ENCODE measurements around the gene TXN2.
"Not testable (repeated sequence)": the region's sequence is repeated elsewhere in the genome, so short reads cannot be mapped to it uniquely, and the experiment has no call there.

Gene TXN2

DNA sequence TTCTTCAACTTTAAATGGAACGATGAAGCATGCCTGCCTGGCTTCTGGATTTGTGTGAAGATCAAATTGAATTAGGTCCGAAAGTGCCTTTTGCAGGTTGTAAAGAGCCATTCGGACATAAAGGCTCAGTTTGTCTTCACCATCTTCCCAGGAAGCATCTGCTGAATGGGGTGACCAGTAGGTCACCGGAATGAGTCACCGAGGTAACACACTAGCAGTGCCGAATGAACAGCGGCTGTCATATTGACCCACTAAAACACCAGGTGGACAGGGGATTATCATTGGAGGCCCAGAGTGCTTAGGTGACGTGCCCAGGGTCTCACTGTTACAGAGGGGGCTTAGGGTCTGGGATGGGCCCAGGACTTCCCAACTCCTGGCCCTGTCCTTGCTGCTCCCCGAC lies 50.6 kb downstream of the TXN2 start:
- no peak for DNase-seq (ENCODE audit: low read depth)

DNA sequence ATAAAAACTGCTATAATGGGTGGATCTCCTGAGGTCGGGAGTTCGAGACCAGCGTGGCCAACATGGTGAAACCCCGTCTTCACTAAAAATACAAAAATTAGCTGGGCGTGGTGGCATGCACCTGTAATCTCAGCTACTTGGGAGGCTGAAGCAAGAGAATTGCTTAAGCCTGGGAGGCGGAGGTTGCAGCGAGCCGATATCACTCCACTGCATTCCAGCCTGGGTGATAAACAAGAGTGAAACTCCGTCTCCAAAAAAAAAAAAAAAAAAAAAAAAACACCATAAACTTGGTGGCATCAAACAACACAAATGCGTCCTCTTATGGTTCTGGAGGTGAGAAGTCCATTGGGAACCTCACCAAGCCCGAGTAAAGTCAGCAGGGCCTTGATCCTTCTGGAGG lies 53.5 kb downstream of the TXN2 start:
- DNase-seq (ENCODE audit: low read depth), result not testable (repeated sequence)

DNA sequence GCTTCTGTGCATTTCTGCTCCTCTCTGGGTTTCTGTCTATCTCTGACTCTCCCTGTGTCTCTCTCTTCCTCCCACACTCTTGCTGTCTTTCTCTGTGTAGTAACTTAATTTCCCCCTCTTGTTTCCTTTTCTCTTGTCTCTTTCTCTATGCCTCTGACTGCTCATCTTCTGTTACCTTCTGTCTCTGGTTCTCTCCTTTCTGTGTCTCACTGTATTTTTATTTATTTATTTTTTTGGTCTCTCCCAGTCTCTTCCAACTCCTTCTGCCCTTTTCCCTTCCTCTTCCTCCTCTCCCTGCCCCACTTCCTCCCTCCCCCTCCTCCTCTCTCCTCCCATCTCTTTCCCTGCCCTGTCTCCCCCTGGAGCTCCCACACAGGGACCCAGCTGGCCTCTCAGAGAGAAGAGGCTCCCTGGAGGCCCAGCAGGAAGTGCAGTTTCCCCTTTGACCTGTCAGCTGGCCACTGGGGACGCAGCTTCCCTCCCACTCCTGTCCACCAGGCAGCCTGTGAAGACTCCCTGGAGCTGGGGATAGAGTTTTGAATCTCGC lies 55.4 kb downstream of the TXN2 start:
- no peak for DNase-seq (ENCODE audit: low read depth)

- no peak for DNase-seq (ENCODE audit: low read depth)
These were observed 56.4 kb downstream of the TXN2 start for GRCh38 chr22:36424901-36425579.

DNA sequence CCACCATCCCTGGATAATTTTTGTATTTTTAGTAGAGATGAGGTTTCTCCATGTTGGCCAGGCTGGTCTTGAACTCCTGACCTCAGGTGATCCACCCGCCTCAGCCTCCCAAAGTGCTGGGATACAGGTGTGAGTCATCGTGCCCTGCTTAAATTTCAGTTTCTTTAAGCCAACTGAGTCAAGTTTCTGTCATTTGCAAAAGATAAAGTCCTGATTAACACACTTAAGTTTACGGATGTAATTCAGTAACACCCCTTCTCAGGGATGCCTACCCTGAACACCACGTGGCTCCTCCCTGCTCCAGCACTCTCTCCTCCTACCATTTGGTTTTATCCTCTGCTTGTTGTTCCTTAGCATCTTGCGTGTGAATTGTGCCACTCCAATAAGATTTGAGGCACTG lies 57.0 kb downstream of the TXN2 start:
- DNase-seq (ENCODE audit: low read depth), result not testable (repeated sequence)

GRCh38 chr22:36423461-36424404 lies 57.7 kb downstream of the TXN2 start:
- no peak for DNase-seq (ENCODE audit: low read depth)

DNA sequence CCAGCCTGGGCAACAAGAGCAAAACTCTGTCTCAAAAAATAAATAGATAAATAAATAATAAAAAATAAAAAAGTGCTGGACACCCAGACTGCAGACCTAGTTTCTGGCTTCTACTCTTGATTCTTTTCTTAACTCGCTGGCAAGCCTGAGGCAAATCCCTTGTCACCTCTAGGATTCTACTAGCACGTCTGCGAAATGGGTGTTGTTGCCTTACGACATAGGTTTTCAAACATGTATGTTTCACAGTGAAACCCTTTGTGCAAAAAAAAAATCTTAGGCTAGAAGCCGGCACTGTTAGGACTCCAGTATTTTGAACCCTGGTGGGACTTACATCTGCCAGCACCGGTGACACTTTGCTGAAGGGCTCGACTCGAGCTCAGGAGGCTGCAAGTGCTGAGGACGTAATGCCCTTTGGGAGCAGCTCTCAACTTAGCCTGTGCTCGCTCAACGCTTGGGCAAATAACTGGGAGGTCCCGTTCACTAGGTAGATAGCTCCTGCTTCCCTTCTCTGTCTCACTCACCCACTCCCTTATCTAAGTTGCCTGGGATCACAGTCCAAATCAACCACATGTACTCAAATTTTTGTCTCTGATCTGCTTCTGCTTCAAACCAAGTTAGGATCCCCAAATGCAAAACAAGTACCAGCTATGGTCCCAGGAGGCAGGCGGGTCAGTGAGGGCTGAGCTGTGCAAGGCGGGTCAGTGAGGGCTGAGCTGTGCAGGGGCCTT lies 59.0 kb downstream of the TXN2 start:
- DNase-seq (ENCODE audit: low read depth), result no peak

- no peak for DNase-seq (ENCODE audit: low read depth)
These were observed 61.2 kb downstream of the TXN2 start for GRCh38 chr22:36419912-36420882.

DNA sequence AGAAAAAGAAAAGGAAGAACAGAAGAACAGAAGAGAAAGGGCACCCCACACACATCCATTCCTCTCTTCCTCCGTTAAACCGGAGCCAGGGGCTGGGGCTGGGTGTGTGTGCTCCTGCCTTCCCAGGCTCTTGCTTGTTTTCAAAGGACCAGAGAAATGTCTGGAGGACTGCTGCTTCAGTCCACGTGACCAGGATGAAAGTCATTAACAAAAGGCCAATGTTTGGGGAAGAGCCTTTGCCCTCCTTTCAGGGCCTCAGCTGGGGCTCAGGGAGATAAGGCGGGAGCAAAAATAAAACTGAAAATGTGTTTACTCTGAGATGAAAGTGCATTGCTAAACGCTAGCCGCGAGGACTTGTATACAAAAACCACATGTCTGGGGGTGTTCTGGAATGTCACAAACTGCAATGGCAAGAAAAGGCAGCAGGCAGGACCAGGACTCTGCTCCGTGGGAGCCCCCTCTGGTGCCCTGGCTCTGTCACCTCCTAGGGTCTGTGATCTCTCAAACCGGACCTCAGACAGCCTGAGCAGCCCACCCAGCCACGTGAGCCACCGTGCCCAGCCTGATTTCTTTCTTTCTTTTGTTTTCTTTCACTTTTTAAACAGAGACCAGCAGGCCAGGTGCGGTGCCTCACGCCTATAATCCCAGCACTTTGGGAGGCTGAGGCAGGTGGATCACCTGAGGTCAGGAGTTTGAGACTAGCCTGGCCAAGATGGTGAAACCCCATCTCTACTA lies 62.1 kb downstream of the TXN2 start:
- DNase-seq (ENCODE audit: low read depth), result peak; percentile 55

GRCh38 chr22:36417281-36417686 lies 64.2 kb downstream of the TXN2 start:
- no peak for DNase-seq (ENCODE audit: low read depth)
